Right kidney (tissue), 9 donors: ENCODE data around the gene ADISSP.

Experiments
- DNase-seq: peaks from one replicate; pipeline ENCODE4 v3.0.0-alpha.2; 2016
- long read RNA-seq, 8 donors: transcript quantifications; one replicate each; lab custom pipeline, GENCODE V29; 2026

ADISSP gene
- long read RNA-seq, donor 1, transcript C20orf27-202 (6 exons, 1,886 nt), result major isoform, 20 of 20 reads
- long read RNA-seq, donor 1, partial matches to known transcripts, result 0 of 20 reads
- long read RNA-seq, donor 1, other reads (novel, unspliced or antisense), result 0 of 20 reads
- long read RNA-seq, donor 2, transcript C20orf27-202 (6 exons, 1,886 nt), result major isoform, 17 of 17 reads
- long read RNA-seq, donor 2, partial matches to known transcripts, result 0 of 17 reads
- long read RNA-seq, donor 2, other reads (novel, unspliced or antisense), result 0 of 17 reads
- long read RNA-seq, donor 3, transcript C20orf27-202 (6 exons, 1,886 nt), result major isoform, 10 of 10 reads
- long read RNA-seq, donor 3, partial matches to known transcripts, result 0 of 10 reads
- long read RNA-seq, donor 3, other reads (novel, unspliced or antisense), result 0 of 10 reads
- long read RNA-seq, donor 4, transcript C20orf27-202 (6 exons, 1,886 nt), result major isoform, 15 of 21 reads
- long read RNA-seq, donor 4, partial matches to known transcripts, result 0 of 21 reads
- long read RNA-seq, donor 4, other reads (novel, unspliced or antisense), result 6 of 21 reads
- long read RNA-seq, donor 5, transcript C20orf27-202 (6 exons, 1,886 nt), result major isoform, 17 of 17 reads
- long read RNA-seq, donor 5, partial matches to known transcripts, result 0 of 17 reads
- long read RNA-seq, donor 5, other reads (novel, unspliced or antisense), result 0 of 17 reads
- long read RNA-seq, donor 6, transcript C20orf27-202 (6 exons, 1,886 nt), result major isoform, 24 of 25 reads
- long read RNA-seq, donor 6, partial matches to known transcripts, result 0 of 25 reads
- long read RNA-seq, donor 6, other reads (novel, unspliced or antisense), result 0 of 25 reads
- long read RNA-seq, donor 7, transcript C20orf27-202 (6 exons, 1,886 nt), result major isoform, 39 of 39 reads
- long read RNA-seq, donor 7, partial matches to known transcripts, result 0 of 39 reads
- long read RNA-seq, donor 7, other reads (novel, unspliced or antisense), result 0 of 39 reads
- long read RNA-seq, donor 8, transcript C20orf27-202 (6 exons, 1,886 nt), result major isoform, 21 of 21 reads
- long read RNA-seq, donor 8, partial matches to known transcripts, result 0 of 21 reads
- long read RNA-seq, donor 8, other reads (novel, unspliced or antisense), result 0 of 21 reads

DNA sequence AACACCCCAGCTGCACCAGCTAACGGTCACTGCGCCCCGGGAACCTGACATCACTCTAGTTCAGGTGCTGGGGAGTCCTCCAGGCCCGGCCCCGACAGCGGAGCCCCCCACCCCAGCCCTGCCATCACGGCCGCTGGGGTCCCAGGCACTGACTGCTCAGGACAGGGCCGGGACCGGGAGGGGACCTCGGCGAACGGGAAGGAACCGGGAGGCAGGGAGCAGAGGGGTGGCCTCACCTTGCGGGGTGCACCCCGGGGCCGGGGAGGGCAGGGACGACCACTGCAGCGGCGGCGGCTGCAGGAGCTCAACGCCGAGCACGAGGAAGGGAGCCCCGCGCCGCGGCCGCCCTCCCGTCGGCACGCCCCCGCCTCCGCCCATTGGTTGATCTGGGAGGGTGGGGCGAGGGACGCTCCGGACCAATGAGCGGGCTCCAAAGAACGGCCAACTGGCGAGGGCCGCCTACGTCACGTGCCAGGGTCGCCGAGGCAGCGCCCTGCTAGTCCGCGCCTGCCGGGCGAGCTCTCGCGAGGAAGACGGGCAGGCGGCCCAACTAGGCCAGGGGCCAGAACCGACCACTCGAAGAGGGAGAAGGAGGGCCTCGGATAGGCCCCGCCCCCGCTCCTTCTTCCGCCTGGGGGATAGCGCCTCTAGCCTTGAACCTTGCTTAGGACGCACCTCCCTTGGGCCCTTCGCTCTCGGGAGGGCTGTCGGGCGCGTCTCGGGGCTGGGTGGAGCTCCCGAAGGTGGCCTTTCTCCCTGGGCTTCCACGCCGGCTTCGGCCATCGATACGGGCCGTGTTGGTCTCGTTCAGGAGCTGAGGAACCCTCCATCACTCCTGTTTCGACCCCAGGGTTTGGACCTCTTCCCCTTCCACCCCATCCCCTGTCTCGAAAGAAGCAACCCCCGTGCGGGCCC lies at the start of gene ADISSP:
Gene ADISSP, minus strand, starts transcription at position 327 of the 915 bp plus-strand sequence. CDS start 7,653 bp downstream, outside the sequence.
- peak; percentile 92 for DNase-seq

DNA sequence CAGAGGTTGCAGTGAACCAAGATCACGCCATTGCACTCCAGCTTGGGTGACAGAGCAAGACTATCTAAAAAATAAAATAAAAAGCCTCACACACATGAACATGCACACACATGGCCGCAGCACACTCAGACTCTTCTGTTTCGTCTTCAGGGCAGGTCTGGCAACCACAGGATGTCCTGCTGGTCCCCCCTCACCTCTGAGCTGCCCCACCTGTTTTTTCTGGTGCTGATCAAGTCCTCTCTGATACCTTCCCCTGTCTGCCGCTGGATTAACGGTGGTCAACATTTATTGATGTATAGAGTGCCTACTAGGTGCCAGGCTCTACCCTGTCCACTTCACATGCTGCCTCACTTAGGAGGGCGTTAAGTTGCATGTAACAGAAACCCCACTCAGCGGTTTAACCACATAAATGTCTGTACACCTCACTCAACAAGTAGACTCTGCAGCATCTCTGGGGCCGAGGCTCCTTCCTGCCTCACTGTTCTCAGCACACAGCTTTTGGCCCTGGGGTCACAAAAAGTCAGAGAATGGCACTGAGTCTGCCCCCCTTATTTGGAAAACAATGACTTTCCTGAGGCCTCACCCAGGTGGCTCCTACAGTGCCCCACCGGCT lies 48.3 kb upstream of the ADISSP start:
- no peak for DNase-seq

DNA sequence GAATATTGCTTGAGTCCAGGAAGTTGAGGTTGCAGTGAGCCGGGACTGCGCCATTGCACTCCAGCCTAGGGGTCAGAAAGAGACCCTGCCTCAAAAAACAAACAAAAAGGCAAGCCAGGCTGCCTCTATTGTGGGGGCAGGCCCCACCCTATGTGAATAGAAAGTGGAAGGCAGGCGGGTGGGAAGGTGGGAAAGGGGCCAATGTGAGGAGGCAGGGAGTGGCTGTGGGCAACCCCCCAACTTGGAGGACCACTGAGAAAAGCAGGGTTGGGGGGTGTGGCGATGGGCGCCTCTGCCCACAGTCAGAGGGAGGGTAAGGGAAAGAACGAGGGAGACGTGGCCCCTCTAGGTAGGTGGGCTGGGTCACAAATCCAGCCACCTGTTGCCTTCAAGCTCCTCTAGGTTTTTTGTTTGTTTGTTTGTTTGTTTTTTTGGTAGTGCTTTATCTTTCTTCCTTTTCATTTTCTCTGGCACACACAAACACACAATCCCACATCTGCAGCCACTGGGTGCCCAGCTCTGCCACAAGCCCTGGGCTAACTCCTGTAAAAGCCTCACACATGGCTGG lies 47.5 kb upstream of the ADISSP start:
- no peak for DNase-seq

DNA sequence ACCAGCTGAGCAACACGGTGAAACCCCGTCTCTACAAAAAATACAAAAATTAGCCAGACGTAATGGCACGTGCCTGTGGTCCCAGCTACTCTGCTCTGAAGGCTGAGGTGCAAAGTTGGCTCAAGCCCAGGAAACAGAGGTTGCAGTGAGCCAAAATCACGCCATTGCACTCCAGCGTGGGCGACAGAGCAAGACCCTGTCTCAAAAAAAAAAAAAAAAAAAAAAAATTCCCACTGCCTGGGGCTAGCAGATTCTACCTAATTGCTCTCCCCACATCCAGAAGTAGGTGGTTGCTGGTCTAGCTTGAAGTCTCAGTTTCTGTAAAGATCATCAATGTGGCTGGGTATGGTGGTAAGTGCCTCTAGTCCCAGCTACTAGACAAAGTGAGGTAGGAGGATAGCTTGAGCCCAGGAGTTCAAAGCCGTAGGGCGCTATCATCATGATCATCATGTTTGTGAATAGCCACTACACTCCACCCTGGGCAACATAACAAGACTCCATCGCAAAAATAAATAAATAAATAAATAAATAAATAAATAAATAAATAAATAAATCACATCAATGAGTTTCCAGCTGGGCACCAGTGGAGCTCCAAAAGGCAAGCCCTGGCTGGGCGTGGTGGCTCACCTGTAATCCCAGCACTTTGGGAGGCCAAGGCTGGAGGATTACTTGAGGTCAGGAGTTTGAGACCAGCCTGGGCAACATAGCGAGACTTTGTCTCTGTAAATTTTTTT lies 46.5 kb upstream of the ADISSP start:
- DNase-seq, result no peak

DNA sequence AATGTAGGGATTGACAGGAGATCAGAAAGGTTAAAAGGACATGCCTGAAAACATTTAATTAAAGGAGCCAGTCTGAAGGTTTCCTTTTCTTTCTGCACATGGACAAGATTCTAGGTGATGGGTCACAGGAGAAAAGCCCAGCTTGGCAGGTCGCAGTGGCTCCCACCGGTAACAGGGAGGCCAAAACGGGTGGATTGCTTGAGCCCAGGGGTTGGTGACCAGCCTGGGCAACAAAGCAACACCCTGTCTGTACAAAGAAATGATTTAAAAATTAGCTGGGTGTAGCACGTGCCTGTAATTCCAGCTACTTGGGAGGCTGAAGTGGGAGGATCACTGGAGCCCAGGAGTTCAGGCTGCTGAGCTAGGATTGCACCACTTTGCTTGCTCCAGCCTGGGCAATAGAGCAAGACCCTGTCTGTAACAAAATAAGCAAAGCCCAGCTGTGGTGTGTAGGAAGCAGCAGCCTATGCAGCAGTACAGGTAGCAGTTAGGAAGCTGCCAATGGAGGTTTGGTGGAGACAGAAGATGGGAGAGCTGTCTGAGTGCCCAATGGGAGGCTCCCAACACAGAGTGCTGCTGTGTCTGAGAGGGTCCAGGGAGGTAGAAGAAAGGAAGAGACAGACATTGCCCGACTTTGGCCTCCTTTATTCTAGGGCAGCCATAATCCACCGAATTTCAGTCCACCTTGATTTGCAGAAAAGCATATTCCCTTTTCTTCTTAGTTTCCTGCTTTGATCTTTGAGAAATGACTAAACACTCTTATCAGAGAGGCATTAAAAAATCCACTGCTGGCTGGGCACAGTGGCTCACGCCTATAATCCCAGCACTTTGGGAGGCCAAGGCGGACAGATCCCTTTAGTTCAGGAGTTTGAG lies 45.7 kb upstream of the ADISSP start:
- no peak for DNase-seq

DNA sequence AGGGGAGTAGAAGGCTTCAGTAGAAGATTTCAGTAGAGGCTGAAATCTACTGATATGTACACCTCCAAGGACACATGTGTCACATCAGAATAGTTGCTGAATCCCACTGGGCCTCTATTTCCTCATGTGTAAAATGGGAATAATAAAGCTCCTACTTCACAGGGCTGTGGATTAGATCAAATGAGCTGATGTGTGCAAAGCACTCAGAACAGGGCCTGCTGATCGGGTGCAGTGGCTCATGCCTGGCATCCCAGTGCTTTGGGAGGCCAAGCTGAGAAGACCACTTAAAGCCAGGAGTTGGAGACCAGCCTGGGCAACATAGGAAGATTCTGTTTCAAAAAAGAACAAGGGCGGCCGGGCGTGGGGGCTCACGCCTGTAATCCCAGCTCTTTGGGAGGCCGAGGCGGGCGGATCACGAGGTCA lies 44.7 kb upstream of the ADISSP start:
- DNase-seq, result no peak

DNA sequence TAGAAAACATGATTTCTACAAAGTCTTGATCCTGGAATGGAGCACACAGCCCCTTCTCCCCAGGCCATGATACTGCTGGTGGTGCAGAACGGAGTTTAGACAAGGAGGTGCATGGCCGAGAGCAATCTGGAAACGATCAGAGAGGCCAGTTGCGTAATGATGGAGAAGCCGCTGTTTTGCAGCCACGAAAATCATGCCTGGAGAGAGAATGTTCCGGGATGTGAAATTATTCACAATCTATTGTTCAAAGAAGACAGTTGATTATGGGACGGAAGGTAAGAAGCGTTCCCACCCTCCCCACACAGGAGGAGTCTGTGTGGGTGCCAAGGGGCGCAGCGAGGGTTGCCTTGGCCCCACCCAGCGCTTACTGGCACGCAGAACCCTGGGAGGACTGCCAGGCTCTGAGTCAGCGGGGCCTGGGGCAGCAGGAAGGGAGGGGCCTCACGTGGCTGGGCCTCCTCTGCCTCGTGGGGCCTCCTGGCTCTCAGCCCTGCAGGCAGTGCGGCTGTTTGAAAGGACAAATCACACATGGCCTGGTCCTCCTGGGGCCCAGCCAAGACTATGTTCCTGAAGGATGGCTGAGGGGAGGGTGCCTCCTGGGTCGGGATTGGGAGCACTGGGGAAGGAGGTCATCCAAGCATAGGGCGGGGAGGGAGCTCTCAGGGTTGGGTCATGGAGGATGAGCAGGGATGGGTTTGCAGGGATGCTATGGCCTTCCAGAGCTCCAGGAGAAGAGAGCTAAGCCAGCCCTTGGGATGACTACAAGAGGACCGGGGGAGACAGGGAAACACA lies 44.1 kb upstream of the ADISSP start:
- DNase-seq, result peak; percentile 79

DNA sequence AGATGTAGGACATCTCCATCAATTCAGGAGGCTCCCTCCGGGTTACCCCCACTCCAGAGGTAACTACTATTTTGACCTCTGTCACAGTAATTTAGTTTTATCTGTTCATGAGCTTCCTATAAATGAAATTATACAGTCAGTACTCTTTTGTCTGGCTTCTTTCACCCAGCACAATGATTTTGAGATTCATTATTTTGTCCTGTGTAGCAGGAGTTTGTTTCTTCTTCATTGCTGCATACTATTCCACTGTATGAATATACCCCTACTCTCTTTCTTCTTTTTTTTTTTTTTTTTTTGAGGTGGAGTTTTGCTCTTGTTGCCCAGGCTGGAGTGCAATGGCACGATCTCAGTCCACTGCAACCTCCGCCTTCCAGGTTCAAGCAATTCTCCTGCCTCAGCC lies 41.0 kb upstream of the ADISSP start:
- DNase-seq, result no peak

DNA sequence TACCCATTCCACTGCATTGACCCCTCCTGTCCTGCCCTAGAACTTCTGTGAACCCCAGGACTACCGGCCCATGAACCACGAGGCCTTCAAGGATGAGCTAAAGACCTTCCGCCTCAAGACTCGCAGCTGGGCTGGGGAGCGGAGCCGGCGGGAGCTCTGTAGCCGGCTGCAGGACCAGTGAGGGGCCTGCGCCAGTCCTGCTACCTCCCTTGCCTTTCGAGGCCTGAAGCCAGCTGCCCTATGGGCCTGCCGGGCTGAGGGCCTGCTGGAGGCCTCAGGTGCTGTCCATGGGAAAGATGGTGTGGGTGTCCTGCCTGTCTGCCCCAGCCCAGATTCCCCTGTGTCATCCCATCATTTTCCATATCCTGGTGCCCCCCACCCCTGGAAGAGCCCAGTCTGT lies 37.2 kb upstream of the ADISSP start:
- no peak for DNase-seq

DNA sequence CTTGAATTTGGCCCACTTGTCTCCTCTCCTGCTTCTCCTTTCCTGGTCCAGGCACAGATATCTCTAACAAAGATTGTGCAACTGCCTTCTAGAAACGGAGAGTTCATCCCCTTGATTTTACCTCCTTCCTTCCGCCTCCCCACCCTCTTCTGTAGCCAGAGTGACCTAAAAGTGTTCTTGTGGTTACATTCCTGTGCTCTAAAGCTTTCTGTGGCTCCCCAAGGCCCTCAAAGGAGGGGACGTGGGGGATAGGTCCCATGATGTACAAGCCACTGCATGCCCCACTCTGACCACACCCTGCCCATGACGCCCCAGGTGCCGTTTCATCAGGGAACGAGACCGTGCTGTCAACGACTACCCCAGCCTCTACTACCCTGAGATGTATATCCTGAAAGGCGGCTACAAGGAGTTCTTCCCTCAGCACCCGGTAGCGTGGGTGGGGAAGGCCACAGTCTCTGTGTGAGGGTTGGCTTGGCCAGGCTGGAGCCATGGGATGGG lies 36.8 kb upstream of the ADISSP start:
- DNase-seq, result no peak

DNA sequence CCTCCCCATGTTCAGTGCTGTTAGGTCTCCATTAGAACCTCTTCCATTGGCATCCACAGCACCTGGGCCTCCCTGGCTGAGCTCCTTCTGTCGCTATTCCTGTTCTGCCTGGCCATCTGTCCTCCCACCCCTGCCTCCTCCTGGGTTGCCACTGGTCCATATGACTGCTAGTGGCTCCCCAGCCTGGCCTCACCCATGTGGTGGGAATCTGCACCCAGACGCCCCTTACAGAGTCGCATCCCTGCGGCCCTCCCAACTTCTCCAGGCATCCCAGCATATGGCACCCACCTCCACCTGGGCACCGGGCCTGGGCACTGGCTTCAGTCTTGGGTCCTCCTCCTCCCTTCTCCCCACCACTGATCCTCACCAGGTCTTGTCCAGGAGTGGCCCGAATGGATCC lies 36.3 kb upstream of the ADISSP start:
- no peak for DNase-seq

DNA sequence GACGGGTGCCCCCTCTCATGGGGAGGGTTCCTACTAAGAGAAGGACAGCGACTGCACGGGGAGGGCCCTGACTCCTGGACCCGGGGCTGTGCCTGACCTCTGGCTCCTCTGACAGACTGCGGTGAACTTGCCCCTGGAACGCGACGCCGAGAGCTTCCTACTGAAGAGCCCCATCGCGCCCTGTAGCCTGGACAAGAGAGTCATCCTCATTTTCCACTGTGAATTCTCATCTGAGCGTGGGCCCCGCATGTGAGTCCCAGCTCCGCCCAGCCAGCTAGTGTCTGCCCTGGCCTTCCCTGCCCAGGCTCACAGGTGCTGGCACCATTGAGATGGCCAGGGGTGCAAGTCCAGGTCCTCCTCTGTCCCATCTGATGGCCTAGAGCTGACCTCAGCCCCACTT lies 35.7 kb upstream of the ADISSP start:
- DNase-seq, result no peak

DNA sequence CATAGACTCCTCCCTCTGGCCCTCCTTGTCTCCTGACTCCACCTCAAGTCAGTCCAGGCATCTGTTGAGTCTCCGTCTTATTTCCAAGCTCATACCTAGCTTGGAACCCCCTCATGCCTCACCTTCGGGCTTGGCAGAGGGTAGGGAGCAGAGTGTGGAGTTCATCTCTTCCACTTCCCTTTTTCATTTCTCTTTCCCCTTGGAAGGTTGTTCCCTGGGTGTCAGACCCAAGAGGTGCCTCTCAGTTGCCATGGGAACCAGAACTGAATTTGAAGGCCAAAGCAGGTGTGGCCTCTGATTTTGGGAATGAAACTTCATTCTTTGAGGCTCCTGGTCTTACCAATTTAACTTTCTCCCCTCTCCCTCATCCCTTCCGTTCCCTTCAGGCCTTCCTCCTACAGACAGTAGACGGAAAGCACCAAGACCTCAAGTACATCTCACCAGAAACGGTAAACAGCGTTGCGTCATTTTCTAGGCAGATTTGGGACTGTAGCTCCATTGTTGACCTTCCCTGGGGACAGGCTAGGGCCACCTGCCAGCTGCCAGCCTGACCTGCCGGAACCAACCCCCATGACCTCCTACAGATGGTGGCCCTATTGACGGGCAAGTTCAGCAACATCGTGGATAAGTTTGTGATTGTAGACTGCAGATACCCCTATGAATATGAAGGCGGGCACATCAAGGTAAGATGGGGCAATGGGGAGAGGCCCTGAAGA lies 35.1 kb upstream of the ADISSP start:
- DNase-seq, result no peak

DNA sequence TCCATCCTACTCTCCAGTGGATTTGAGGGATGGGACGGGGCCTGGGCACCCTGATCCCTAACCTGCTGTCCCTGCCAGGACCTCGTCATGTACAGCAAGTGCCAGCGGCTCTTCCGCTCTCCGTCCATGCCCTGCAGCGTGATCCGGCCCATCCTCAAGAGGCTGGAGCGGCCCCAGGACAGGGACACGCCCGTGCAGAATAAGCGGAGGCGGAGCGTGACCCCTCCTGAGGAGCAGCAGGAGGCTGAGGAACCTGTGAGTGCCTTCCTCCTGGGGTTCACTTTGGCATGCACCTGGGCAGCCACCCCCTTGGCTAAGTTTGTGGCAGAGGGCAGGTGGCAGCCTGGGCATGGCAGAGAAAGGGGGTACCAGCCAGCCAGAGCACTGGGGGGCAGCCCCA lies 34.3 kb upstream of the ADISSP start:
- DNase-seq, result no peak

DNA sequence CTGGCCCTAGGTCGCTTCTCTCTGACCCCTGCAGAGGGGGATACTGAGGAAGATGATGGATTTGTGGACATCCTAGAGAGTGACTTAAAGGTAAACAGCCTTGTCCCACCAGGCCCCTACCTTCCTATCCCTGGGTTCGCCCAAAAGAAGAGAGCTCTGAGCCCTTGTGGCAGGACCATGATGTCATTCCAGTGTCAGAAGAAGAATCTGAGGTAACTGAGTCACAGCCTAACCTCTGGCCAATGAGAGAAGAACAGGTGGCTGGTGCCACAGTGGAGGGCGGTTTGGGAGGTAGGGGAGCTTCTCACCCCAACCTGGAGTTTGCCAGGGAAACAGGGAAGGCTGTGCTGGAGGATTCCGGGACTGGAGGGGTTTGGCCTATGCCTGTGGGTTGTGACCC lies 33.7 kb upstream of the ADISSP start:
- no peak for DNase-seq

DNA sequence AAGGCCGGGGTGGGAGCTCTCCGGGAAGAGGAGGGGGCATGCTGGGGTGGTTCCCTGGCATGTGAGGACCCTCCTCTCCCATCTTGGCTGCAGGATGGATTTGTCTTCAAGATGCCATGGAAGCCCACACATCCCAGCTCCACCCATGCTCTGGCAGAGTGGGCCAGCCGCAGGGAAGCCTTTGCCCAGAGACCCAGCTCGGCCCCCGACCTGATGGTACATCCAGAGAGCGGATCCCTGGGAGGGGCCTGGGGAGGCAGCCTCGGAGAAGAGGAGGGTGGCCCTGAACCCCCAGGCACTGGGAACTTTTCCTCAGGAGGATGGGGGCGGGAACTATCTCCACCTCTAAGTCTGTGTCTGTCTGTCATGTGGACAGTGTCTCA lies 33.3 kb upstream of the ADISSP start:
- no peak for DNase-seq

DNA sequence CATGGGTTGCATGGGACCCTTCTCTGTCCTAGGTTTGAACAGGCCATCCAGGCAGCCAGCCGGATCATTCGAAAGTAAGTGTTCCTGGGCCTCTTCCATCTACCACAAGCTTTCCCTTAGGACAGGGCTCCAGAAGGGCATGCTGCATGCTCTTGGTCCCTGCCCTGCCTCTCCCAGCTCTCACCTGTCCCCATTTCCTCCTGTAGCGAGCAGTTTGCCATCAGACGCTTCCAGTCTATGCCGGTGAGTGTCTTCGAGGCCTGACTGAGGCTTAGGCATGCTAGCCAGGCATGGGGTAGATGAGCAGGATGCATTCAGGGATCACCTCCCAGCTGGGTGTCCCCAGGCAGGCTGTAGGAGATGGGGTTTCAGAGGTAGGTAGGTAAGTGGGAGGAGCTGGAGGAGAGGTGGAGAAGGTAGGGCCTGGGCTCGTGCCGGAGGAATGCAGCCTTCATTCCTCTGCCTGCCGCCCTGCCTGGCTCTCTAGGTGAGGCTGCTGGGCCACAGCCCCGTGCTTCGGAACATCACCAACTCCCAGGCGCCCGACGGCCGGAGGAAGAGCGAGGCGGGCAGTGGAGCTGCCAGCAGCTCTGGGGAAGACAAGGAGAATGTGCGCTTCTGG lies 32.8 kb upstream of the ADISSP start:
- DNase-seq, result no peak
